Mucosa of descending colon (tissue), 3 donors: ENCODE results near the gene LZIC. TPM values are rescaled to one million over a fixed set of nuclear protein-coding genes. Genes with fewer than 3 reads are reported as not detected.
A peak's percentile ranks its signal among the peaks of the same experiment; 100 is the strongest.

Experiments used
- ATAC-seq: fragments of 200-7000 bp; cut with Tn5 transposase; one replicate; pipeline ENCODE4 v1.9.1; 2020; ENCODE audit warnings: mild to moderate bottlenecking, moderate library complexity
- DNase-seq, 3 donors: peaks; one replicate each; pipeline ENCODE4 v3.0.0-alpha.2; 2020
- H3K36me3 ChIP-seq: fragments of 200-600 bp; one replicate; pipeline ENCODE4 v1.8.0; 2021; ENCODE audit warnings: low read depth, mild to moderate bottlenecking
- H3K4me1 ChIP-seq: fragments of 200-600 bp; one replicate; pipeline ENCODE4 v1.8.0; 2021; ENCODE audit warnings: low read depth, mild to moderate bottlenecking
- H3K4me3 ChIP-seq: fragments of 200-600 bp; one replicate; pipeline ENCODE4 v1.8.0; 2021; ENCODE audit warnings: mild to moderate bottlenecking
- H3K9me3 ChIP-seq: fragments of 200-600 bp; one replicate; pipeline ENCODE4 v1.8.0; 2021; ENCODE audit warnings: mild to moderate bottlenecking
- intact Hi-C, 2 donors: fragments of 100-400 bp; cut with DNase I in 1 of 2; cut with micrococcal nuclease in 1 of 2; formaldehyde crosslinking; loops; one replicate each; pipeline versions ENCODE4 v1.11.0 to v1.11.1; 2022; cut with DNase I, micrococcal nuclease
- microRNA-seq: library from miRNA; unstranded; fragments of <30 nt; microRNA quantifications from one replicate; pipeline ENCODE4, GENCODE V29; 2019
- total RNA-seq, 3 donors: library from RNA; stranded (reverse); fragmentation: NEBNext Ultra II Directional in 2 of 3; extraction: Animal tissue kit (Norgen Biotek cat#: 25700) in 2 of 3; gene quantifications; one replicate each; pipeline versions ENCODE4 v1.2.1 to v1.2.4, GENCODE V29; 2021 to 2023
- TF ChIP-seq, protein P1 (sequence below): fragments of 200-600 bp; IDR thresholded peaks from one replicate; pipeline ENCODE4 v1.8.0; 2022; ENCODE audit warnings: antibody characterized with exemption, mild to moderate bottlenecking
- donor health status: DM: no; HTN: no; CAD: no; lungs with moderate emphysema.
- donor health status: DM: no; HTN: no; CAD: no.
- donor health status: DM: no; HTN: yes; CAD: no.

LZIC gene
- total RNA-seq, 3 donors from 2014 or later = 36.3 to 43.7 (median 39.9) TPM

DNA sequence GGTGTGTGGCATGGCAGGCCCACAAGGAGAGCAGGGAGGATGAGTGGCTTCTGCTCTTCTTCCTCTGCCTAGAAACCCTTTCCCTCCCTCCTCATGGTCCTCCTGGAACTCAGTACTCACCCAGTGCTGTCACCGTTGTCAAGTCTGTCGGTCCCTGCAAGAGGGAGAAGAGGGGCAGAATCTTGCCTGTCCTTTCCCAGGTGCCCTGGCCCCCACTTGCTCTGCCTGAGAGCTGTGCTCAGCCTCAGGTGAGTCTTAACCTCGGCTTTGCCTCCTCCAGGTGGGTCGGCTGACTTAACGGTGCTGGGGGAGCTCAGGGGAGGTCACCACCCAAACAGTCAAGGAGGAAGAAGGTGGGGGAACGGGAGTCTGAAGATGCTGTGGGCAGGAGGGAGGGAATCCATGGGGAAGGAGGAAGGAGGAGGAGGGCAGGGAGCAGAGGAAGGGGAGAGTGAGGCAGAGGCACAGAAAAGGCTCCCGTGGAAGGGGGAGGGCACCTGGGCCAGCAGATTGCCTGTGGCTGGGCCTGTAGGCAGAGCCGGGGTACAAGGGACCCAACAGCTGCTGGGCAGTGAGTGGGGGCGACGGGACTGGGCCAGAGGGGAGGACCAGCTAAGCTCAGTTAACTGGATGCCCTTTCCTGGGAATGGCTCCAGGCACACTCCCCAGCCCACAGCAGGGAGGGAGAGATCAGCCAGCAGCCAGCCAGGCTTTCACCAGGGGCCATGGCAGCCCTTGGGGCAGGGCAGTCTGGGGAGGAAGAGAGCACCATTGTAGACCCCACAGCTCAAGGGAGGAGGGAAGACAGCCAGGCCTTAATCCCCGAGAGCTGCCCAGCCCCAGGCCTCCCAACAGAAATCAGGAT, 59.4 kb downstream of the LZIC start:
- TF ChIP-seq, protein P1, sequence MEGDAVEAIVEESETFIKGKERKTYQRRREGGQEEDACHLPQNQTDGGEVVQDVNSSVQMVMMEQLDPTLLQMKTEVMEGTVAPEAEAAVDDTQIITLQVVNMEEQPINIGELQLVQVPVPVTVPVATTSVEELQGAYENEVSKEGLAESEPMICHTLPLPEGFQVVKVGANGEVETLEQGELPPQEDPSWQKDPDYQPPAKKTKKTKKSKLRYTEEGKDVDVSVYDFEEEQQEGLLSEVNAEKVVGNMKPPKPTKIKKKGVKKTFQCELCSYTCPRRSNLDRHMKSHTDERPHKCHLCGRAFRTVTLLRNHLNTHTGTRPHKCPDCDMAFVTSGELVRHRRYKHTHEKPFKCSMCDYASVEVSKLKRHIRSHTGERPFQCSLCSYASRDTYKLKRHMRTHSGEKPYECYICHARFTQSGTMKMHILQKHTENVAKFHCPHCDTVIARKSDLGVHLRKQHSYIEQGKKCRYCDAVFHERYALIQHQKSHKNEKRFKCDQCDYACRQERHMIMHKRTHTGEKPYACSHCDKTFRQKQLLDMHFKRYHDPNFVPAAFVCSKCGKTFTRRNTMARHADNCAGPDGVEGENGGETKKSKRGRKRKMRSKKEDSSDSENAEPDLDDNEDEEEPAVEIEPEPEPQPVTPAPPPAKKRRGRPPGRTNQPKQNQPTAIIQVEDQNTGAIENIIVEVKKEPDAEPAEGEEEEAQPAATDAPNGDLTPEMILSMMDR = no peak
- intact Hi-C loops = no loop called here
- Histone ChIP-seq H3K4me3 (no peak overlapping the region), H3K4me1 (no peaks in the 10 kb centered on the region), H3K36me3 (no peaks in the 10 kb centered on the region), H3K9me3 (no peaks in the 10 kb centered on the region)
- DNase-seq (peak in 1 of 3 donors; percentile 25), ATAC-seq (no peak)

DNA sequence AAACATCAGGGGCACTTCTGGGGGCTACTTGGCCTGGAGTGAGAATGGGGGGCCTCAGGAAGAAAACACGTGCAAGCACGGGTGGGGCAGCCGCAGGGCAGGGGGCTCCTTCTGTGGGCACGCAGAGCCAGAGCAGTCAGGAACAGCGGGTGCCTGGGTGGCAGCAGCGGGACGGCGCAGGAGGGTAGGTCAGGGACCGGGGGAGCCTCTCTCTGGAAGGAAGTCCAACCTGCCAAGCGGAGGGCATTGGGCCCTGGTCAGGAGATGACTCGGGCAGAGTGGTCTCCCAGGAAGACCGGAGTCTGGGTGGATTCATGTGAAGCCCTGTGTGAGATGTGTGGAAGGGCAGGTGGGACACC, 60.3 kb downstream of the LZIC start:
- TF ChIP-seq, protein P1 = no peak
- ATAC-seq (no peak), DNase-seq (peak in 1 of 3 donors; percentile 36)
- Histone ChIP-seq H3K4me3 (no peak overlapping the region), H3K4me1 (no peaks in the 10 kb centered on the region), H3K36me3 (no peaks in the 10 kb centered on the region), H3K9me3 (no peaks in the 10 kb centered on the region)
- intact Hi-C loops = no loop called here

DNA sequence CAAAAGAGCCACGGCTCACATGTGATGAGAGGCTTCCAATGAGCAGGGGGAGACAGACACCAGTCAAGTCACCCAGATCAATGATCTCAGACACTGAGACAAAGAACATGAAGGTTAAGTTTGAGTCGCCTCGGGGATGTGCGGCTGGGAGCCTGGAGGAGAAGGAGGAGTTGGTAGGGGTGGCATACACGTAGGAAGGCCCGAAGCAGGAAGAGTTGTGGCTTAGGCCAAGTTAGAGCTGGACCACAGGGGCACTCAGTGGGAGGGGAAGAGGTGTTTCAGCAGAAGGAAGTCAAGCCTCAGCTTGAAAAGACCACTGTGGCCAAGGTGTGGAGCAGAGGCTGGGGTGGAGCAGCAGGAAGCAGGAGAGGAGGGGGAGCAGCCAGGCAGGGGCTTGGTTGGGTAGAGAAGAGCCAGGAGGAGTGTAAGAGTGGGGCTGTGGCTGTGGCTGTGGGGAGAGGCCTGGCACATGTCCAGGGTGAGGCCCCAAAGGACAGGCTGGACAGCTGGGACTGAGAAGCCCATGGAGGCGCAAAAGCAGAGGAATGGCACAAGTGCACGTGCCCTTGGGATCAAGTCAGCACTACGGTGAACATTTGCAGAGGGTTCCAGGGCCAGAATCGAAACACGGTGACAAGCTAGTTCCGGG, 60.8 kb downstream of the LZIC start:
- Histone ChIP-seq H3K4me3 (no peak overlapping the region), H3K4me1 (no peaks in the 10 kb centered on the region), H3K9me3 (no peaks in the 10 kb centered on the region), H3K36me3 (no peaks in the 10 kb centered on the region)
- TF ChIP-seq, protein P1 = no peak
- ATAC-seq (no peak), DNase-seq (peak in 1 of 3 donors; percentile 30)
- intact Hi-C loops = no loop called here

DNA sequence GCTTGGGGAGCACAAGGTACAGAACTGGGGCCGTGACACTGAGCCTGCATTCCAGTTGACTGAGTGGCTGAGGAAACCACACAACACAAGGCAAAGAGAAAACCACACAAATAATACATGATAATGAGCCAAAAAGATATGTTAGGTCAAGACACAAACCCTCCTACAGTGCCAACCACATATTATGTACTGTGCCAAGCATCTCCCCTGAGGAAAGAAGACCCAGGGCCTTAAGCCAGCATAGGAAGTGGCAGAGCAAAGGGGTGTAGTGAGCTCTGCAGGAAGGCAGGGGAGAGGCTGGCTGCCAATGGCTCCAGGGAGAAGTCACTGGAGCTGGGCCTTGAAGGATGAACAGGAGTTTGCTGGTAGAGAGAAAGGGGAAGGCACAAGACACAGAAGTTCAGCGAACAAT, 61.3 kb downstream of the LZIC start:
- no peak for ATAC-seq
- intact Hi-C loops = no loop called here
- no peak for DNase-seq
- Histone ChIP-seq H3K4me1 (no peaks in the 10 kb centered on the region), H3K4me3 (no peak overlapping the region), H3K9me3 (no peaks in the 10 kb centered on the region), H3K36me3 (no peaks in the 10 kb centered on the region)
- TF ChIP-seq, protein P1 = no peak

Small RNAs within 50 kb of the gene (microRNA-seq; reads per million reads assigned to microRNA genes)
- gene MIR5697 = 1.4 reads per million

Other genes starting within 250 kb of the LZIC start
- 100 to 1,000 TPM; 166 to 275 (median 224) TPM for gene CLSTN1, start 119.4 kb downstream of the LZIC start, total RNA-seq
- 10 to 100 TPM; 20.0 to 24.4 (median 23.3) TPM for gene CTNNBIP1, start 33.1 kb downstream of the LZIC start, total RNA-seq
- gene NMNAT1, start 84 bp upstream of the LZIC start, total RNA-seq = 10 to 100 TPM; 19.0 to 21.8 (median 20.6) TPM
- gene RBP7, start 53.8 kb upstream of the LZIC start, total RNA-seq = 1 to 10 TPM in 2 of 3 donors, under 1 TPM in 1; 0.69 to 4.1 (median 1.7) TPM
- 10 to 100 TPM; 40.7 to 66.2 (median 41.4) TPM for gene UBE4B, start 89.6 kb upstream of the LZIC start, total RNA-seq